Limb (tissue), 2 donors: ENCODE results near the gene GDA.
"Not testable (repeated sequence)": the region's sequence is repeated elsewhere in the genome, so short reads cannot be mapped to it uniquely, and the experiment has no call there.

Source experiments
- DNase-seq, 2 donors: peaks; one replicate each; pipeline ENCODE4 v3.0.0-alpha.2; 2016; ENCODE audit errors: extremely low spot score in 2 of 2

GDA gene

GRCh38 chr9:72205513-72205912 lies 56.3 kb downstream of the GDA start:
- no peak for DNase-seq

DNA sequence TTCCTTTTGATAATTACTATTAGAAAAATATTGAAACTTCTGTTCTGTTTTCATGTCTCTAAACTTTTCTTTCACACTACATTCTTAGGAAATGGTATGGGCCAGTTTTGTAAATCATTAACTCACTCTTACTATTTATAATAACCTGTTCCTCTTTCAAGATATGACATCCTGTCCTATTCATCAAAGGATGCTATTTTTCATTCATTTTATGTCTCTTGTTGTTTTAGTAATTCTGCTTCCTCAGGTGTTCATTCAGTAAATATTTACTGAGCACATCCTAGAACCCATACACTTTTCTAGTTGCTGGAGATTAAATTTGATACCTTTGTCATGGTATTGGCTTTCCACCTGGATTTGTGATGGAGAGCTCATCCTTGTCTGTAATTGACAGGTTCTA lies 58.0 kb downstream of the GDA start:
- no peak for DNase-seq

DNA sequence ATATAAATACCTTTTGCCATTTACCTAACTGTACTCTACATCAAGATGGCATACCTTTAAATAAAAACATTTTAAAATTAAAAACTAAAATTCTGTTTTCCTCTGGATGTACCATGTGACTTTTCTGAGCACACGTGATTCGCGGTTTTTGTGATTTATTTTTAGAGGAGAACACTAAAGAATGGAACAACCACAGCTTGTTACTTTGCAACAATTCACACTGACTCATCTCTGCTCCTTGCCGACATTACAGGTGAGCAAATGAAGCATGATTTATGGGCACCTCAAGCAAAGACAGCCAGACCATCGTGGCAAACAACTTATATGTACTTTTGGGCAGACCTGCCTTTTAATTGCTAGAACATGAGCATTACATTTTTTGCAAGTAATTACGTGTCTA lies 61.3 kb downstream of the GDA start:
- no peak for DNase-seq

DNA sequence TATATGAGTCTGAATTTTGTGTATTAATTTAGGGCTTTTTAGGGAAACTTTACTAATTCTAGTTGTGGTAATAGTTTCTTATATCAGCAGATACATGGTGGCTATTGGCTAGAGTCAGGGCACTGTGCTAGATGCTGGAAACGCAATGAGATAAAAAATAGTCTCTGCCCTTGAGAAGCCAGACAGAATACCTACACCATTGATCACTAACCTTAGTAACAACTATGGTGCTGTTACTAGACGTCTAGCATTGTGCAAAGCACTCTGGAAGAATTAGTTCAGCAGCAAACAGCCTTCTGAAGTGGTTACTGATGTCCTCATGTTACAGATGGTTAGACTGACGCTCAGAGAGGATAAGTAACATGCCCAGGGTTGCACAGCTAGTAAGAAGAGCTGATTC lies 61.8 kb downstream of the GDA start:
- DNase-seq: no peak

DNA sequence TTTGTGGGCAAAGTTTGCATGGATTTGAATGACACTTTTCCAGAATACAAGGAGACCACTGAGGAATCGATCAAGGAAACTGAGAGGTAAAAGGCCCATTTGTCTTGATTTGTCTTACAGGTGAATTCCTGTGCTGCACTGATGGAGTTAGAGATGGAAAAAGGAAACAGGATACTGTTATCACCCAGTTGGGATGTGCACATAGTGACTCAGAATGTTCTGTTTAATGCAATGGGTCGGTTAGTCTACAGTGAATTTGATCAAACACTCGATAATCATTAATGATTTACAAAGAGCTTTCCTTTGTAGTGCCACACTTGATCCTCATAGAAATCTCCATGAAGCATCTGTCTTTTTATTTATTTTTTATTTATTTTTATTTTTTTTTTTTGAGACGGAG lies 64.7 kb downstream of the GDA start:
- DNase-seq: no peak

DNA sequence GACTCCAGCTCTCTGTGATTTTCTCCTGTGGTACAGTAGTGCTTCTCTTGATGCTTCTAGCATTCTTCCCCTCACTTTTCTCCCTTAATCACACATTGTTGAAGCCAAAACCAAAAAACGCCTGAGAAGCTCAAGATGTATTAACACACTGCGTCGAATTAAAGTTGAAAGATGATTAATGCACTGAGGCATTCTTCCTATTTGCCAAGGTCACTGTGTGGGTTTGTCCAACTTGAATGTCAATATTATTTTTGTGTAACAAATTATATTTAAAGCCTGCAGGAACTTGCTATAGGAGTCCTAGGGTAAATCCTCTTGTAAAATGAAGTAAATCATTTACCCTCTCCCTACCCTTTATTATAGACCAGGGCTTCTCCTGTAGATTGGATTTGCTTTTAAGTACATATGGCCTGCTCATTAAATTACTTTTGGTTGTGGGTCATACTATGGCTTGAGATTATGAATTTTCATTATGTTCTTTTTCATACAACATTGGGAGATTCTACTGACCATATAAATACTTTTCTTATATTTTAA lies 68.1 kb downstream of the GDA start:
- no peak for DNase-seq

DNA sequence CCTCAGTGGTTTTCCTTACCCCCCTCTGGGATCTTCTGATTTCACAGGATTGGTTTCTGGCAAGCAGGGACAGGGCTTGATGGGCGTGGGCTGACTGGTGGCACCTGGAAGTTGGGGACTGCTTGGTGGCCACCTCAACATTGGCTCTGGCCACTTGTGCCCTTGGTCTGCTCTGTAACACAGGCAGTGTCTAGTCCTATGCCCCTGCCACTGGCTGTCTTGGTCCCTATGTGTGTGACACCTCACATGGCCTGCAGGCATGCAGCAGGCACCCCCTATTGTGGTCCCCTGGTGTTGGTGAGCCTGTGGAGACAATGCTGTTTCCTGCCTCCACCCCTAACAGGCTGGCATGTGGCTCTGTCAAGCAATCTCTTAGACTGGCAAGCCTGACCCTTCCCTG lies 71.3 kb downstream of the GDA start:
- DNase-seq: no peak

DNA sequence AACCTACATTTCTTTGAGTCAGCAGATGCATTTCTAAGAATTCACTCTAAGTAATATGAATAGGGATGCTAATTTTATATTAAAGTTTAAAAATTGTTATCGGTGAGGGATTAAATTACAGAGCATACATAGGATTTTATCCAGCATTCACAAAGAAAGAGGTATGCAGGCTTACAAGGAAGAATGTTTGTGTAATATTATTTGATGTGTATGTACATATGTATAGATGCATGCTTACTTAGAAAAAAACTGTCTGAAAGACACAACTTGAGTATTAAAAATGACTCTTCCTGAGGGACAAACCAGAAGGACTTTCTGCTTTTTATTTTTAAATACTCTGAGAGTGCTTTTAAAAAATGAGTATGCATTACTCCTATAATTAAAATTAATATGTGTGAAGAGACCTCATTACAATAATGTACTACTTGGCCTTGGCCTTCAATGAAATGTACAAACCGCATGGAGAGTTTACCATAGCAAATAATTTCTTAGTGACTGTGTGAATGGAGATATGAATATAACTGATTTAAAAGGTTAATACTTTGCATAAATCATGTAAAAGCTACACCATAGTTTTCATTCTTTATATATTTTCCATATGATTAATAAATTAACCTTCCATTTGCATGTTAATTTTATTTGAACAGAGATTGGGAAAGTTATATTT lies 77.0 kb downstream of the GDA start:
- no peak for DNase-seq

GRCh38 chr9:72228282-72228681 lies 79.0 kb downstream of the GDA start:
- no peak for DNase-seq

GRCh38 chr9:72232778-72233177 lies 83.5 kb downstream of the GDA start:
- DNase-seq: no peak

DNA sequence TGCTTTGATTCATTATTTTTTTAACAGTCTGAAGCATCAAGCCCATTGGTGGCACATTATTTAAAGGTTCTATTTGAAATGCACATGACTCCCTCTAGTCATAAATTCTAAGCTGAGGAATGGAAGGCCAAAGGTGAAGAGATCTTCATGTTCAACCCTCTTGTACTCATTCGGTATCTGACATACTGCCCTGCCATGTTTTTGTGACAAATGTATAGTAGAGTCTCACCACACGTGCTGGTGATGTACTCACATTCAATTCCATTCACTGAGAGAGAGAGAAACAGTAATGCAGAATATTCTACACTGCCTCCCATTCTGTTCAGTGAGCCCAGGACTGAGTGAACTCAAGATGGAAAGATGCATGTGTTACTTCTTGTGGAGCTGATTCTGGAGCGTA lies 98.3 kb downstream of the GDA start:
- no peak for DNase-seq

- DNase-seq: no peak
Observed at GRCh38 chr9:72251589-72251988, 102.3 kb downstream of the GDA start.

GRCh38 chr9:72254901-72255545 lies 105.8 kb downstream of the GDA start:
- DNase-seq: no peak

- DNase-seq: no peak
Observed at GRCh38 chr9:72255569-72255968, 106.3 kb downstream of the GDA start.

- DNase-seq: no peak
Observed at GRCh38 chr9:72256931-72257330, 107.7 kb downstream of the GDA start.

GRCh38 chr9:72257814-72258213 lies 108.6 kb downstream of the GDA start:
- DNase-seq: no peak

GRCh38 chr9:72262063-72262462 lies 112.8 kb downstream of the GDA start:
- DNase-seq: no peak

DNA sequence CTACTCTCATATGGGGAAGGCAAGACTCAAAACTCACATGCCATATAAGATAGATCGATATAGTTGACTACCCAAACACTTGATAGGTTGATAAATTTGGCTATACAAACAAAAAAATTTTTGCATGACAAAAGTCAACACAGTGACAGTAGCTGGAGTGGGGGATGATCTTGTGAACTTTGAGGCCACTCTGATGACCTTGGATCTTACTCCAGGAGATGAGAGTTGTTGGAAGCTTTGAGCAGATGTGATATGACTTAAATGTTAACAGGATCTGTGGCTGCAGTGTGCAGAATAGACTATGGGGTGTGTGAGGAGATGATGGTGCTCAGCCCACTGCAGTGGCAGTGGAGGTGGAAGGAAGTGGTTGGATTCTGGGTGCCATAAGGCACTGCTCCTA lies 114.3 kb downstream of the GDA start:
- no peak for DNase-seq

DNA sequence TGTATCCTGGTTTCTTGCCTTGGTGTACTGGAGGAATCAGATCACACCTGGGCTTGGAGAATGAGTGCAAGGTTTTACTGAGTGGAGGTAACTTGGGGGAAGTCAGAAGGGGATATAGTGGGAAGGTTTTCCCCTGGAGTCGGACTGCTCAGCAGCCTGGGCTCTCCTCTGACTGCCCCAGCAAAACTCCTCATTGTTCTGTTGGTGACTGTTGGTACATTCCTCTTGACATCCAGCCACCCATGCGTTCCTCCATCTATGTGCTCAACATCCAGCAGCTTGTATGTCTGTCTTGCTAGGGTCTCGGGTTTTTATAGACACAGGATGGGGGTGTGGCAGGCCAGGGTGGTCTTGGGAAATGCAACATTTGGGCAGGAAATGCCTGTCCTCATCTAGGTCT lies 119.7 kb downstream of the GDA start:
- DNase-seq: no peak

GRCh38 chr9:72270359-72270758 lies 121.1 kb downstream of the GDA start:
- DNase-seq: not testable (repeated sequence)

DNA sequence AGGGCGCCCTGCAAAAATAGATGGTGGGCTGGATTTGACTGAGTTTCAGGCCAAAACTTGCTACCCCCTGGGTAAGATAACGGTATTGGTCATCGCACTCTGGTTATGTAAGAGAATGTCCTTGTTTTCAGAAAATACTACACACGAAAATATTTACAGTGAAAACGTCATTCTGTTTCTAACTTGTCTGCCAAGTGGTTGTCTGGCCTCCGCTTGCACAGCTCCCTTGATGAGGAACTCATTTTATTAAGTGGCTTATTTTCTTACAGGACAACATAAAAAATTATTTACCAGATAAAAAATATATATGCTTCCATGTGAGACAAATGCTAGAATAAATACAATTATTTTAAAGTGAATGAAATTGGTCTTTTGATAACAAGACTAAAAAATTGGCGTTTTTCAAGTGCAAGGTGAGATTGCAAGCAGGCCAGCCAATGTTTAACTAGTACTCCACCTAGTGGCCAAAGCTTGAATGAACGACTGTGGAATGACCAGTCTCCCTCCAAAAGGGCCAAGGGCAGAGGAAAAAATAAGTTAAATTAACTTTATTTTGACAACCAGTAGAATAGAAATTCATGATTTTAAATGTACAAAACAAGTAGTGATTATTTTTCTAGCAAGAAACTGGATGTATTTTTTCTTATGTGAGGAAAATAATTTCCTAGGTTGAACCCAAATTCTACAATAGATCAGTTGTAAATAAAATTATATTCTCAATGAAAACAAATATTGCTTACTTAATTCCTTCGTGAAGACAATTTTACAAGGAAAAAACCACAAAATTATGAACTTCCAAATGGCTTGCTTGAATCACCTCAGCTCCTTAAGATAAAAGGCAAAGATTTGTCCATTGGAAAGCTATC lies 122.6 kb downstream of the GDA start:
- peak; percentile 50 to 54 for DNase-seq

DNA sequence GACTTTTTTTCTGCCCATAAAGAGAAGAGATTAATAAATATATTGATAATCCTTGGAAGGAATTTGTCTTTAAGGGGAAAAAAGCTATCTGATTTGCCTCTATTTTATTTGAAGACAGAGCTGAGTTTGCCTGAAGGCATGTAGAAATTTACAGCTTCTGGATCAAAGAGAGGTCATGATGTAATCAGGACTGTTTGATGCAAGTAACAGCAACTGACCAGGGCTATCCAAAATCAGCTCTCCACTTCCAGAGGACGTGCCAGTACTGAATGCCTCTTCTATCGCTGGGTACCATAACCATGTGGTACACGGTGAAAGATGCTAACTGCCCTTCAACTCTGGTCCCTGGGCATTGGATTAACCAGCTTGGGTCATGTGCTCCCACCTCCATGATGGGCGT lies 125.2 kb downstream of the GDA start:
- DNase-seq: no peak
